ENCODE data around the gene SEMA3B.

Gene SEMA3B

DNA sequence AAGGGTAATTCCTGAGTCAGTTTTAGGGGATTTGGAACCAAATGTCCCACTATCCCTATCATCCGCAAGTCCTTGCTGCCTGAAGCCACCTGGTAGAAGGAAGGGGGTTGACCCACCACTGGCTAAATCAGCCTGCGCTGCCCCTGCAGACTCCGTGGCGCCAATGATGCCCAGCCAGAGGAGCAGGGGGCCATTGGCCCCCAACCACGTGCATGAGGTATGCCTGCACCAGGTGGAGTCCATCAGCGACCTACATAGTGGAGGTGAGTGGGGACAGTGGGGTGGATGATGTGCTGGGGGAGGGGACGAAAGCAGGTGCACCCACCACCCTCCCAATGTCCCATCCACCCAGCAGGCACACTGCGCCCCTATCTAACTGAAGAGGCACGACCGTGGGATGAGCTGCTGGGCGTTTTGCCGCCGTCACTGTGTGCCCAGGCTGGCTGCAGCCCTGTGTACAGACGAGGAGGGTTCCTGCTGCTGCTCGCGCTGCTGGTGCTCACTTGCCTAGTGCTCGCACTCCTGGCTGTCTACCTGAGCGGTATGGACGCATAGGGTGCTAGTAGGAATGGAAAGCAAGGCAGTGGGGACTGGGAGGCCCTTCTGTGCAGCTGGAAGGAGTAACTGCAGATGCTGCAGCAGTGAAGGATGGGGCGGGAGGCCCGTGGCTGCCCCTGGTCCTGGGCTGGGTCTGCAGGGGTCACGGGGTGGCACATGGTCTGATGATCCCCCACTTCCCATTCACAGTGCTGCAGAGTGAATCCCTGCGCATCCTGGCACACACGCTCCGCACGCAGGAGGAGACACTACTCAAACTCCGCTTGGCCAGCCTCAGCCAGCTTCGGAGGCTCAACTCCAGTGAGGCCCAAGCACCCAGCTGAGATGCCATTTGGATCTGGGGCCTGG is 17.6 kb downstream of the SEMA3B start:
- Histone ChIP-seq H3K36me3 (ENCODE audit: control insufficient read depth in 2 of 2, insufficient read depth in 1 of 2, low read length in 2 of 2) (peaks cover 0 to 46% of the 10 kb centered on the region in 2 experiments; a peak in 1 of 3 replicates), H3K9me3 (ENCODE audit: control insufficient read depth, insufficient read depth, low read depth, low read length) (no peaks in the 10 kb centered on the region), H3K27ac (ENCODE audit: extremely low read depth, low read depth, low read length) (no peak overlapping the region), H3K4me3 (ENCODE audit: low read depth, low read length) (no peak overlapping the region), H3K4me1 (ENCODE audit: control insufficient read depth, insufficient read depth, low read length) (no peaks in the 10 kb centered on the region)
- CTCF ChIA-PET = no interaction called here
- POLR2A ChIA-PET = no interaction called here
- no peak for TF ChIP-seq HOXC10 (CRISPR knock-in tag; IDR thresholded peaks at IDR 0.05)
- TF ChIP-seq ZNF248 (tag by site-specific recombination; IDR thresholded peaks at IDR 0.05) = no peak
- TF ChIP-seq ZNF133 (tag by site-specific recombination; IDR thresholded peaks at IDR 0.05) = no peak
- TF ChIP-seq ZNF2 (tag by site-specific recombination; IDR thresholded peaks at IDR 0.05) = no peak
- TF ChIP-seq, protein P1, sequence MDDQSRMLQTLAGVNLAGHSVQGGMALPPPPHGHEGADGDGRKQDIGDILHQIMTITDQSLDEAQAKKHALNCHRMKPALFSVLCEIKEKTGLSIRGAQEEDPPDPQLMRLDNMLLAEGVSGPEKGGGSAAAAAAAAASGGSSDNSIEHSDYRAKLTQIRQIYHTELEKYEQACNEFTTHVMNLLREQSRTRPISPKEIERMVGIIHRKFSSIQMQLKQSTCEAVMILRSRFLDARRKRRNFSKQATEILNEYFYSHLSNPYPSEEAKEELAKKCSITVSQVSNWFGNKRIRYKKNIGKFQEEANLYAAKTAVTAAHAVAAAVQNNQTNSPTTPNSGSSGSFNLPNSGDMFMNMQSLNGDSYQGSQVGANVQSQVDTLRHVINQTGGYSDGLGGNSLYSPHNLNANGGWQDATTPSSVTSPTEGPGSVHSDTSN (CRISPR knock-in tag; IDR thresholded peaks at IDR 0.05) = no peak

GRCh38 chr3:50287262-50287661 is 18.3 kb downstream of the SEMA3B start:
- Histone ChIP-seq H3K36me3 (ENCODE audit: control insufficient read depth in 2 of 2, insufficient read depth in 1 of 2, low read length in 2 of 2) (peaks cover 0 to 46% of the 10 kb centered on the region in 2 experiments; a peak in 1 of 3 replicates), H3K4me1 (ENCODE audit: control insufficient read depth, insufficient read depth, low read length) (no peaks in the 10 kb centered on the region), H3K27ac (ENCODE audit: extremely low read depth, low read depth, low read length) (no peak overlapping the region), H3K9me3 (ENCODE audit: control insufficient read depth, insufficient read depth, low read depth, low read length) (no peaks in the 10 kb centered on the region), H3K4me3 (ENCODE audit: low read depth, low read length) (no peak overlapping the region)
- ChIA-PET CTCF (interaction anchor here (1.2 kb wide), 1 partner anchor 12 kb away, joined by 3 read pairs; no protein-coding TSS in a partner anchor), POLR2A (no interaction called here)
- TF ChIP-seq ZNF510 (tag by site-specific recombination; IDR thresholded peaks at IDR 0.05; ENCODE audit: insufficient replicate concordance) (no peak), ZNF514 (tag by site-specific recombination; IDR thresholded peaks at IDR 0.05) (no peak), ZNF132 (tag by site-specific recombination; IDR thresholded peaks at IDR 0.05; ENCODE audit: borderline replicate concordance) (no peak)

DNA sequence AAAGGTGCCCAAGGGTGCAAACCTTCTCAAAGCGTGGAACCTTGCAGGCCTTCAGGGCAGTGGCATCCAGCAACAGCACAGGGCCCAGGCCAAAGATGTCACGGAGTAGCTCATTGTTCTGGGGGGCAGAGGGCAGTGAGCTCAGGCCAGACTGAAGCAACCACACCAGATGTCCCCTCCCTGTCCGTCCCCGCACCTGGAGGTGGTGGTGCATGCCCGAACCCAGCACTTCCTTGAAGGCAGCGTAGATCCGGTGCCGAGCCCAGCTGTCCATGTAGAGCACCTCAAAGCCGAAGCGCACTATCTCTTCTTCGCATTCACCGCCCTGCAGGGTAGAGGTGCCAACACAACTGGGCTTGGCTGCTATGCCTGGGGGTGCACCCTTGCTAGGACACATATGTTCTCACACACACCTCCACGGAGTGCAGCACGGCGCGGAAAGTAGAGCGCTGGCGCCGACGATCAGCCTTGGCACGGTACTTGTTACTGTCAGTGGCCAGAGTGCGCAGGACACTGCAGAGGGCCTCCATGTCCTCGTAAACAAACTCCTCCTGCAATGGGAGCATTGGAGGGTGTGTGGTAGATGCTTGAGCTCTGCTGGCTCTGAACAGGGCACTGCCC is 19.6 kb downstream of the SEMA3B start:
- Histone ChIP-seq H3K27ac (ENCODE audit: extremely low read depth, low read depth, low read length) (no peak overlapping the region), H3K4me1 (ENCODE audit: control insufficient read depth, insufficient read depth, low read length) (no peaks in the 10 kb centered on the region), H3K4me3 (ENCODE audit: low read depth, low read length) (no peak overlapping the region), H3K9me3 (ENCODE audit: control insufficient read depth, insufficient read depth, low read depth, low read length) (no peaks in the 10 kb centered on the region), H3K36me3 (ENCODE audit: control insufficient read depth in 2 of 2, insufficient read depth in 1 of 2, low read length in 2 of 2) (peaks cover 0 to 46% of the 10 kb centered on the region in 2 experiments; a peak in 1 of 3 replicates)
- CTCF ChIA-PET = interaction anchor here (0.8 to 1.3 kb wide), 4 partner anchors 14 to 36 kb away, joined by 3 to 4 read pairs (median 4); no protein-coding TSS in a partner anchor
- no peak for TF ChIP-seq ZNF223 (tag by site-specific recombination; IDR thresholded peaks at IDR 0.05)
- POLR2A ChIA-PET = interaction anchor here (0.6 kb wide), 1 partner anchor 49 kb away, joined by 3 read pairs; no protein-coding TSS in a partner anchor

GRCh38 chr3:50289130-50289529 is 20.2 kb downstream of the SEMA3B start:
- CTCF ChIA-PET = interaction anchor here (0.9 to 1.3 kb wide), 2 partner anchors 14 to 35 kb away, joined by 4 read pairs; no protein-coding TSS in a partner anchor
- H3K36me3 ChIP-seq (ENCODE audit: control insufficient read depth in 2 of 2, insufficient read depth in 1 of 2, low read length in 2 of 2) = peaks cover 0 to 46% of the 10 kb centered on the region in 2 experiments; a peak in 1 of 3 replicates

More at GRCh38 chr3:50289130-50289529, 20.2 kb downstream of the SEMA3B start:
- POLR2A ChIA-PET = interaction anchor here (1.2 kb wide), 1 partner anchor 48 kb away, joined by 5 read pairs; no protein-coding TSS in a partner anchor
- H3K9me3 ChIP-seq (ENCODE audit: control insufficient read depth, insufficient read depth, low read depth, low read length) = no peaks in the 10 kb centered on the region
- no peaks in the 10 kb centered on the region for H3K4me1 ChIP-seq (ENCODE audit: control insufficient read depth, insufficient read depth, low read length)
- no peak overlapping the region for H3K4me3 ChIP-seq (ENCODE audit: low read depth, low read length)
- H3K27ac ChIP-seq (ENCODE audit: extremely low read depth, low read depth, low read length) = no peak overlapping the region
- no peak for TF ChIP-seq ZNF391 (tag by site-specific recombination; IDR thresholded peaks at IDR 0.05; ENCODE audit: borderline replicate concordance, low read depth)
- no peak for TF ChIP-seq ZNF112 (tag by site-specific recombination; IDR thresholded peaks at IDR 0.05)
- TF ChIP-seq ZFP3 (tag by site-specific recombination; IDR thresholded peaks at IDR 0.05; ENCODE audit: low read depth) = no peak
- no peak for TF ChIP-seq SCRT1 (tag by site-specific recombination; IDR thresholded peaks at IDR 0.05; ENCODE audit: borderline replicate concordance)
- no peak for TF ChIP-seq ZNF248 (tag by site-specific recombination; IDR thresholded peaks at IDR 0.05)
- no peak for TF ChIP-seq YY2 (tag by site-specific recombination; IDR thresholded peaks at IDR 0.05)
- TF ChIP-seq ZNF658 (tag by site-specific recombination; IDR thresholded peaks at IDR 0.05) = no peak
- no peak for TF ChIP-seq ZNF629 (tag by site-specific recombination; IDR thresholded peaks at IDR 0.05)
- TF ChIP-seq ZNF223 (tag by site-specific recombination; IDR thresholded peaks at IDR 0.05) = no peak
- no peak for TF ChIP-seq ZEB2 (tag by site-specific recombination; IDR thresholded peaks at IDR 0.05)
- TF ChIP-seq ZNF768 (tag by site-specific recombination; IDR thresholded peaks at IDR 0.05) = no peak
- no peak for TF ChIP-seq ZNF202 (tag by site-specific recombination; IDR thresholded peaks at IDR 0.05; ENCODE audit: borderline replicate concordance)
- no peak for TF ChIP-seq ZNF48 (tag by site-specific recombination; IDR thresholded peaks at IDR 0.05)
- no peak for TF ChIP-seq ZNF837 (tag by site-specific recombination; IDR thresholded peaks at IDR 0.05)
- TF ChIP-seq, protein P2, sequence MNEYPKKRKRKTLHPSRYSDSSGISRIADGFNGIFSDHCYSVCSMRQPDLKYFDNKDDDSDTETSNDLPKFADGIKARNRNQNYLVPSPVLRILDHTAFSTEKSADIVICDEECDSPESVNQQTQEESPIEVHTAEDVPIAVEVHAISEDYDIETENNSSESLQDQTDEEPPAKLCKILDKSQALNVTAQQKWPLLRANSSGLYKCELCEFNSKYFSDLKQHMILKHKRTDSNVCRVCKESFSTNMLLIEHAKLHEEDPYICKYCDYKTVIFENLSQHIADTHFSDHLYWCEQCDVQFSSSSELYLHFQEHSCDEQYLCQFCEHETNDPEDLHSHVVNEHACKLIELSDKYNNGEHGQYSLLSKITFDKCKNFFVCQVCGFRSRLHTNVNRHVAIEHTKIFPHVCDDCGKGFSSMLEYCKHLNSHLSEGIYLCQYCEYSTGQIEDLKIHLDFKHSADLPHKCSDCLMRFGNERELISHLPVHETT (tag by site-specific recombination; IDR thresholded peaks at IDR 0.05) = no peak
